Transverse colon (tissue), 3 donors: ENCODE results near the gene TAAR8.

ENCODE experiments used
- CTCF ChIP-seq, 5 experiments: fragments of 200-600 bp in 3 of 5; fragments of 450-650 bp in 2 of 5; sonication (generic) in 3 of 5; IDR thresholded peaks; 1 replicate in 2 of 5; 2 replicates in 3 of 5; pipeline ENCODE4 v1.5.1; 2016 to 2017; ENCODE audit warnings: antibody characterized with exemption in 5 of 5, inconsistent platforms in 3 of 5, mild to moderate bottlenecking in 2 of 5, moderate library complexity in 1 of 5
- POLR2A ChIP-seq: fragments of 450-650 bp; IDR thresholded peaks from one replicate; pipeline ENCODE4 v1.6.1; 2016; ENCODE audit warnings: antibody characterized with exemption, mild to moderate bottlenecking, moderate library complexity

GRCh38 chr6:132587424-132587823 is 35.0 kb downstream of the TAAR8 start:
- TF ChIP-seq CTCF (IDR thresholded peaks at IDR 0.05): no peak
- no peak for TF ChIP-seq POLR2A
